HEK293 (cell line): ENCODE measurements around the gene CRTAC1.

Experiments
- GLI4 ChIP-seq: fragments of 450-650 bp; formaldehyde crosslinking; IDR thresholded peaks from 2 replicates; pipeline ENCODE4 v1.5.1; 2016; ENCODE audit warnings: missing biosample characterization, missing genetic modification characterization
- MYNN ChIP-seq: fragments of 450-650 bp; formaldehyde crosslinking; IDR thresholded peaks from 2 replicates; pipeline ENCODE4 v1.5.1; 2016; ENCODE audit warnings: missing biosample characterization, missing genetic modification characterization, borderline replicate concordance
- TCF7L2 ChIP-seq: IDR thresholded peaks from 2 replicates; pipeline ENCODE4 v1.6.1; 2011; ENCODE audit warnings: low read depth, mild to moderate bottlenecking, inconsistent platforms, low read length, moderate library complexity, borderline replicate concordance
- YY1 ChIP-seq: fragments of 450-650 bp; formaldehyde crosslinking; IDR thresholded peaks from 2 replicates; pipeline ENCODE4 v1.5.1; 2018; ENCODE audit warnings: missing biosample characterization, missing genetic modification characterization
- ZEB2 ChIP-seq: fragments of 450-650 bp; formaldehyde crosslinking; IDR thresholded peaks from 2 replicates; pipeline ENCODE4 v1.5.1; 2016; ENCODE audit warnings: missing biosample characterization, missing genetic modification characterization
- ZNF23 ChIP-seq: fragments of 450-650 bp; formaldehyde crosslinking; IDR thresholded peaks from 2 replicates; pipeline ENCODE4 v1.5.1; 2016; ENCODE audit warnings: missing biosample characterization, missing genetic modification characterization, borderline replicate concordance
- ZNF626 ChIP-seq: fragments of 450-650 bp; sonication (Bioruptor Pico); formaldehyde crosslinking; IDR thresholded peaks from 2 replicates; pipeline ENCODE4 v1.5.1; 2018; ENCODE audit warnings: missing biosample characterization, missing genetic modification characterization, inconsistent platforms
- ZNF660 ChIP-seq: fragments of 450-650 bp; IDR thresholded peaks from 2 replicates; pipeline ENCODE4 v1.5.1; 2018; ENCODE audit warnings: missing biosample characterization, mild to moderate bottlenecking, missing genetic modification characterization
- TF ChIP-seq, protein P1 (sequence below): fragments of 450-650 bp; formaldehyde crosslinking; IDR thresholded peaks from 2 replicates; pipeline ENCODE4 v1.5.1; 2016; ENCODE audit warnings: missing biosample characterization, missing genetic modification characterization

DNA sequence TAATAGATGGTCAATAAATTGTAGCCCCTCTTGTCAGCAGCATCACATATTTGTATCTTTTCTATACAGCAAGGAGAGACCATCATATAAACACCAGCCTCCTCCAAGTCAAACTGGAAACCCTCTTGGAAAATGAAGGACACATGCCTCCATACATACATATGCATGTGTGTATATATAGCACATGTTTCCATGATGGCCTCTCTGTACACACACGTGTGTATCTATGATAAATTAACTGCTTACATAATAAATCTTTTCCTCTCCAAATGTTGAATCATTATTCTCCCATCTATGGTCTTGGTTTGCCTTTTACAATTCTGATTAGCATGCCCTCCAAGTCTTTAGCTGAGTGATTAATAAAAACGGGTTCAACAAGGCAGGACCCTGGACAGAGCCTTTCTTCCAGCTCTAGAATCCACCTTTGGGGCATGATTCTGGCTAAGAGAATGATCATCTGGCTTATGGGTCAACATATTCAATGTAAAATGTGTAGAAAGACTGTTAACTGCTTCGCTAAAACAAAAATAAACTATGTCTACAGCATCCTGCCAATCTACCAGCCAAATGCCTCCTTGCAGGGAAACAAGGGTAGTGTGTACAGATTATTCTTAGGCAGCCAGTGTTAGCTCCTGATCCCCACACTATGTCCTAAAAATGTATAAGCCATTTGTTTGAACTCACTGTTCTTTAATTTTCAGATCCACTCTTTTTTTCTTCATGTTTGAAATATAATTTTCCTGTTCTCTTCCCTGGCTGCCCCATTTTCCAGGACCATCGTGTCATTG, 70.0 kb downstream of the CRTAC1 start:
- TF ChIP-seq ZNF660 (tag by site-specific recombination) (no peak), ZNF23 (tag by site-specific recombination) (no peak), YY1 (tag by site-specific recombination) (no peak), MYNN (tag by site-specific recombination) (no peak), GLI4 (tag by site-specific recombination) (no peak), ZEB2 (tag by site-specific recombination) (no peak), TCF7L2 (no peak), ZNF626 (tag by site-specific recombination) (no peak)
- TF ChIP-seq, protein P1, sequence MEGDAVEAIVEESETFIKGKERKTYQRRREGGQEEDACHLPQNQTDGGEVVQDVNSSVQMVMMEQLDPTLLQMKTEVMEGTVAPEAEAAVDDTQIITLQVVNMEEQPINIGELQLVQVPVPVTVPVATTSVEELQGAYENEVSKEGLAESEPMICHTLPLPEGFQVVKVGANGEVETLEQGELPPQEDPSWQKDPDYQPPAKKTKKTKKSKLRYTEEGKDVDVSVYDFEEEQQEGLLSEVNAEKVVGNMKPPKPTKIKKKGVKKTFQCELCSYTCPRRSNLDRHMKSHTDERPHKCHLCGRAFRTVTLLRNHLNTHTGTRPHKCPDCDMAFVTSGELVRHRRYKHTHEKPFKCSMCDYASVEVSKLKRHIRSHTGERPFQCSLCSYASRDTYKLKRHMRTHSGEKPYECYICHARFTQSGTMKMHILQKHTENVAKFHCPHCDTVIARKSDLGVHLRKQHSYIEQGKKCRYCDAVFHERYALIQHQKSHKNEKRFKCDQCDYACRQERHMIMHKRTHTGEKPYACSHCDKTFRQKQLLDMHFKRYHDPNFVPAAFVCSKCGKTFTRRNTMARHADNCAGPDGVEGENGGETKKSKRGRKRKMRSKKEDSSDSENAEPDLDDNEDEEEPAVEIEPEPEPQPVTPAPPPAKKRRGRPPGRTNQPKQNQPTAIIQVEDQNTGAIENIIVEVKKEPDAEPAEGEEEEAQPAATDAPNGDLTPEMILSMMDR (tag by site-specific recombination) = no peak
